Lower lobe of right lung (tissue), 2 donors: Measurements from ENCODE around the gene PIEZO2. TPM values are rescaled to one million over a fixed set of nuclear protein-coding genes. Genes with fewer than 3 reads are reported as not detected.

Source experiments
- ATAC-seq, 2 donors: fragments of 200-7000 bp; cut with Tn5 transposase; one replicate each; pipeline ENCODE4 v1.9.1; 2020 to 2022; ENCODE audit warnings: mild to moderate bottlenecking in 2 of 2, moderate library complexity in 2 of 2
- DNase-seq: peaks from one replicate; pipeline ENCODE4 v3.0.0-alpha.2; 2020
- H3K27ac ChIP-seq: fragments of 200-600 bp; one replicate; pipeline ENCODE4 v1.8.0; 2022
- H3K27me3 ChIP-seq: fragments of 200-600 bp; one replicate; pipeline ENCODE4 v1.8.0; 2022; ENCODE audit warnings: low read depth
- H3K36me3 ChIP-seq: fragments of 200-600 bp; one replicate; pipeline ENCODE4 v1.8.0; 2022; ENCODE audit warnings: mild to moderate bottlenecking
- H3K4me1 ChIP-seq: fragments of 200-600 bp; one replicate; pipeline ENCODE4 v1.8.0; 2022
- H3K4me3 ChIP-seq: fragments of 200-600 bp; one replicate; pipeline ENCODE4 v1.8.0; 2022; ENCODE audit warnings: mild to moderate bottlenecking
- H3K9me3 ChIP-seq: fragments of 200-600 bp; one replicate; pipeline ENCODE4 v1.8.0; 2022
- CTCF ChIP-seq: fragments of 200-600 bp; IDR thresholded peaks from one replicate; pipeline ENCODE4 v1.8.0; 2022; ENCODE audit warnings: antibody characterized with exemption, mild to moderate bottlenecking
- intact Hi-C: fragments of 100-400 bp; cut with DNase I; formaldehyde crosslinking; loops from one replicate; pipeline ENCODE4 v1.11.0; 2022
- total RNA-seq: library from RNA; stranded (reverse); fragmentation: NEBNext Ultra II Directional; extraction: Animal tissue kit (Norgen Biotek cat#: 25700); gene quantifications from one replicate; pipeline ENCODE4 v1.2.1, GENCODE V29; 2021
- donor health status: DM: no; HTN: yes; CAD: no; lungs with severe emphysema.

The PIEZO2 gene
- total RNA-seq, 1 donor from 2014 or later, result 11.1 TPM

DNA sequence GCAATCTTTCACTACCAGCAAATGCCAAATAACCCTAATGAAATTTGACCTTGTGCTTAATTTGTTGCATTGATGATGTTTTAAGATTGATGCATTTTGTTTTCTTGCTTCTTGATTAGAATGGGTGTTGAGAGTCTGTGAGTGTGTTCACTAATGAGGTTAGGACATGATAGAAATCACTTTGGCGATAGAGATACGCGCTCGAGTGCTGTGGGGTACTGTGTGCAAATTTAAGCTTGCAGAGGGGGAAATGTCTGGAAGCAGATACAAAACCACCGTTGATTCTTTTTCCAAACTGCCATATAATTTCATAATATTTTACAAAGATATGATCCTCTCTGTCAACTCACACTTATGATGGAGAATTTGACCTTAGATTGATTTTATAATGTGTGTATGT, 200.9 kb downstream of the PIEZO2 start:
- Histone ChIP-seq H3K4me1 (no peaks in the 10 kb centered on the region), H3K36me3 (no peaks in the 10 kb centered on the region), H3K4me3 (no peak overlapping the region), H3K27ac (no peak overlapping the region), H3K27me3 (no peaks in the 10 kb centered on the region), H3K9me3 (peaks cover 24% of the 10 kb centered on the region)
- no peak for TF ChIP-seq CTCF
- intact Hi-C loops, result no loop called here
- ATAC-seq (no peak), DNase-seq (no peak)

- no peak for ATAC-seq
- Histone ChIP-seq H3K27ac (no peak overlapping the region), H3K9me3 (peaks cover 24% of the 10 kb centered on the region), H3K4me3 (no peak overlapping the region), H3K36me3 (no peaks in the 10 kb centered on the region), H3K4me1 (no peaks in the 10 kb centered on the region), H3K27me3 (no peaks in the 10 kb centered on the region)
- TF ChIP-seq CTCF, result no peak
- no peak for DNase-seq
- intact Hi-C loops, result no loop called here
Observed at GRCh38 chr18:10946058-10946457, 203.3 kb downstream of the PIEZO2 start.

- DNase-seq (no peak), ATAC-seq (no peak)
- no peak for TF ChIP-seq CTCF
- Histone ChIP-seq H3K9me3 (peaks cover 24% of the 10 kb centered on the region), H3K27me3 (no peaks in the 10 kb centered on the region), H3K4me3 (no peak overlapping the region), H3K36me3 (no peaks in the 10 kb centered on the region), H3K4me1 (no peaks in the 10 kb centered on the region), H3K27ac (no peak overlapping the region)
- intact Hi-C loops, result no loop called here
Observed at GRCh38 chr18:10942998-10943397, 206.4 kb downstream of the PIEZO2 start.

- intact Hi-C loops, result no loop called here
- TF ChIP-seq CTCF, result no peak
- Histone ChIP-seq H3K4me3 (no peak overlapping the region), H3K4me1 (no peaks in the 10 kb centered on the region), H3K27ac (no peak overlapping the region), H3K36me3 (no peaks in the 10 kb centered on the region), H3K27me3 (no peaks in the 10 kb centered on the region), H3K9me3 (peaks cover 4% of the 10 kb centered on the region)
- no peak for DNase-seq
- ATAC-seq, result no peak
Observed at GRCh38 chr18:10939822-10940221, 209.5 kb downstream of the PIEZO2 start.

DNA sequence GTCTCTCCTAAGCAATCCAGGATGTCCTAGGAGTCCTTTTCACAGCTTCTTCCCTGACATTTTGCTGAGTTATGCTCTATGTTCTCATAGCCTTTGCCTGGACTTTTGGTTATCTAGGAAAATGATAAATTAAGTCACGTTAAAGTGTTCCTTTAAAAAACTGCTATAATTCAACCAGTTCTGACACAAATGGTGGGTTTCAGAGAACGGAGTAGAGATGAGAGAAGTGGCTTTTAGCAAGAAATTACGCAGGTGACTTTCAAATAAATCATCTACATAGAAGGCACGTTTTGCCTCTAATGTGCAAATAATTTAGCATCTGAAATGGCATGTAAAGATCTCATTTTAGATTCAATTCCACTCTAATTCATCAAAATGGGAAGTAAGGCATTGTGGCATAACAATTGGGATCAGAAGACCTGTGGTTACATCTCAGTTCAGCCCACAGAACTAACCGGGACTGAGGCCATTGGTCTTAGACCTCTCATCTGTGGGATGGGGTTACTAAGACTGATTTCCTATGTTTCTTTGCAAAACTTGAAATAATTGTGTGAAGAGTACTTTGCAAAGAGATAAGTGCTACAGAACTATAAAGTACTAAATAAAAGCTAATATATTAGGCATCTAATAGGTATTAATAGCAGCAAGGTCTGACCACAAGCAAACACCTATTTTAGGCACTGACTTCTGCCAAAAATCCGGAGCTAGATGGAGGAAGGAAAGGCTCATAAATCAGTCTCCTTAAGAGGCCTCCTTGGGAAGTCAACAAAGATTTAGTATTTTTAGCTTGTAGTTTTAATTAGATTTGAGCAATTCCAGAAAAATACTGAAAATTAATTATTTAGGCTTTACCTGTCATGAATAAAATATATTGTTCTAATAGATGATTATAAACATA, 211.4 kb downstream of the PIEZO2 start:
- Histone ChIP-seq H3K4me3 (no peak overlapping the region), H3K9me3 (no peaks in the 10 kb centered on the region), H3K36me3 (no peaks in the 10 kb centered on the region), H3K27me3 (no peaks in the 10 kb centered on the region), H3K27ac (no peak overlapping the region), H3K4me1 (no peaks in the 10 kb centered on the region)
- no peak for DNase-seq
- intact Hi-C loops, result no loop called here
- TF ChIP-seq CTCF, result no peak
- ATAC-seq, result no peak
